Transverse colon (tissue), 4 donors: ENCODE results near the gene GNPDA1.

Source experiments
- POLR2A ChIP-seq: fragments of 450-650 bp; IDR thresholded peaks from one replicate; pipeline ENCODE4 v1.6.1; 2016; ENCODE audit warnings: antibody characterized with exemption, mild to moderate bottlenecking, moderate library complexity
- POLR2AphosphoS5 ChIP-seq, 3 donors: sonication (generic); formaldehyde crosslinking; IDR thresholded peaks; one replicate each; pipeline ENCODE4 v1.6.1; 2016; ENCODE audit warnings: antibody characterized with exemption in 3 of 3
- TF ChIP-seq, protein P1 (sequence below), 5 experiments: fragments of 200-600 bp in 3 of 5; fragments of 450-650 bp in 2 of 5; sonication (generic) in 3 of 5; IDR thresholded peaks; 1 replicate in 2 of 5; 2 replicates in 3 of 5; pipeline ENCODE4 v1.5.1; 2016 to 2017; ENCODE audit warnings: antibody characterized with exemption in 5 of 5, inconsistent platforms in 3 of 5, mild to moderate bottlenecking in 2 of 5, moderate library complexity in 1 of 5

- TF ChIP-seq, protein P1, sequence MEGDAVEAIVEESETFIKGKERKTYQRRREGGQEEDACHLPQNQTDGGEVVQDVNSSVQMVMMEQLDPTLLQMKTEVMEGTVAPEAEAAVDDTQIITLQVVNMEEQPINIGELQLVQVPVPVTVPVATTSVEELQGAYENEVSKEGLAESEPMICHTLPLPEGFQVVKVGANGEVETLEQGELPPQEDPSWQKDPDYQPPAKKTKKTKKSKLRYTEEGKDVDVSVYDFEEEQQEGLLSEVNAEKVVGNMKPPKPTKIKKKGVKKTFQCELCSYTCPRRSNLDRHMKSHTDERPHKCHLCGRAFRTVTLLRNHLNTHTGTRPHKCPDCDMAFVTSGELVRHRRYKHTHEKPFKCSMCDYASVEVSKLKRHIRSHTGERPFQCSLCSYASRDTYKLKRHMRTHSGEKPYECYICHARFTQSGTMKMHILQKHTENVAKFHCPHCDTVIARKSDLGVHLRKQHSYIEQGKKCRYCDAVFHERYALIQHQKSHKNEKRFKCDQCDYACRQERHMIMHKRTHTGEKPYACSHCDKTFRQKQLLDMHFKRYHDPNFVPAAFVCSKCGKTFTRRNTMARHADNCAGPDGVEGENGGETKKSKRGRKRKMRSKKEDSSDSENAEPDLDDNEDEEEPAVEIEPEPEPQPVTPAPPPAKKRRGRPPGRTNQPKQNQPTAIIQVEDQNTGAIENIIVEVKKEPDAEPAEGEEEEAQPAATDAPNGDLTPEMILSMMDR (IDR thresholded peaks at IDR 0.05), result no peak
- TF ChIP-seq POLR2A, result no peak
- TF ChIP-seq POLR2AphosphoS5 (IDR thresholded peaks at IDR 0.05), result no peak
Measured at GRCh38 chr5:142032150-142032549, 19.3 kb upstream of the GNPDA1 start.
